ENCODE measurements around the gene TNFSF15.

The TNFSF15 gene

GRCh38 chr9:114805670-114806525 lies at the start of gene TNFSF15:
Gene TNFSF15 (minus strand): TSS chr9:114806039. CDS start chr9:114806012, 27 bp downstream.
- peak; percentile 14 to 55 (median 43) for DNase-seq

- no peak for DNase-seq
Observed at GRCh38 chr9:114855488-114855887, 49.6 kb upstream of the TNFSF15 start.

- no peak for DNase-seq
Observed at GRCh38 chr9:114854736-114855355, 49.0 kb upstream of the TNFSF15 start.

GRCh38 chr9:114853071-114853855 lies 47.4 kb upstream of the TNFSF15 start:
- no peak for DNase-seq

GRCh38 chr9:114852050-114852594 lies 46.3 kb upstream of the TNFSF15 start:
- no peak for DNase-seq

- DNase-seq: no peak
Observed at GRCh38 chr9:114851306-114851705, 45.5 kb upstream of the TNFSF15 start.

- DNase-seq: no peak
Observed at GRCh38 chr9:114850871-114851270, 45.0 kb upstream of the TNFSF15 start.

- no peak for DNase-seq
Observed at GRCh38 chr9:114849450-114849849, 43.6 kb upstream of the TNFSF15 start.

- no peak for DNase-seq
Observed at GRCh38 chr9:114847492-114848417, 41.9 kb upstream of the TNFSF15 start.

- no peak for DNase-seq
Observed at GRCh38 chr9:114845373-114845772, 39.5 kb upstream of the TNFSF15 start.

GRCh38 chr9:114844766-114845165 lies 38.9 kb upstream of the TNFSF15 start:
- no peak for DNase-seq

- DNase-seq: no peak
Observed at GRCh38 chr9:114837923-114838322, 32.1 kb upstream of the TNFSF15 start.

GRCh38 chr9:114836769-114837168 lies 30.9 kb upstream of the TNFSF15 start:
- DNase-seq: no peak

GRCh38 chr9:114834386-114834785 lies 28.5 kb upstream of the TNFSF15 start:
- DNase-seq: no peak

- DNase-seq: peak in 2 of 3 experiments; percentile 18 to 57
Observed at GRCh38 chr9:114830546-114830945, 24.7 kb upstream of the TNFSF15 start.

GRCh38 chr9:114829574-114830440 lies 24.0 kb upstream of the TNFSF15 start:
- peak in 1 of 3 experiments; percentile 9 for DNase-seq

- no peak for DNase-seq
Observed at GRCh38 chr9:114828303-114828650, 22.4 kb upstream of the TNFSF15 start.

- no peak for DNase-seq
Observed at GRCh38 chr9:114827641-114828302, 21.9 kb upstream of the TNFSF15 start.

GRCh38 chr9:114826431-114826830 lies 20.6 kb upstream of the TNFSF15 start:
- DNase-seq: no peak

- no peak for DNase-seq
Observed at GRCh38 chr9:114825126-114825795, 19.4 kb upstream of the TNFSF15 start.
